ENCODE data around the gene CBARP. TPM values are rescaled to one million over a fixed set of nuclear protein-coding genes. Genes with fewer than 3 reads are reported as not detected.

CBARP gene
- total and polyA plus RNA-seq, 9 of the 15 experiments (the other 6 are each of a cell fraction or from before 2014, with no cell fraction given), result 0.03 to 8.9 (median 1.2) TPM; not detected in 1

- TF ChIP-seq HOXB6 (CRISPR knock-in tag; IDR thresholded peaks at IDR 0.05; ENCODE audit: borderline replicate concordance), result no peak
- TF ChIP-seq HINFP (tag; conservative IDR thresholded peaks at IDR 0.05; ENCODE audit: low read depth), result no peak
- TF ChIP-seq MLLT1 (IDR thresholded peaks at IDR 0.05), result peak in 1 of 2 experiments; percentile 46; a peak in 2 of 4 replicates
- TF ChIP-seq ZNF407 (IDR thresholded peaks at IDR 0.05; ENCODE audit: low read depth), result no peak
- no peak for TF ChIP-seq LCOR (CRISPR knock-in tag; IDR thresholded peaks at IDR 0.05)
- no peak for TF ChIP-seq ZNF143 (CRISPR knock-in tag; IDR thresholded peaks at IDR 0.05)
- TF ChIP-seq RAD51 (IDR thresholded peaks at IDR 0.05; ENCODE audit: borderline replicate concordance, low read depth), result no peak
- TF ChIP-seq THRB (CRISPR knock-in tag; conservative IDR thresholded peaks at IDR 0.05), result no peak
- no peak for TF ChIP-seq KDM4B (IDR thresholded peaks at IDR 0.05; ENCODE audit: borderline replicate concordance in 2 of 2, low read depth in 1 of 2)
These were observed 27.2 kb upstream of the CBARP start (continued) for GRCh38 chr19:1264801-1265614.

Measured in K562 (cell line).